DND-41 (cell line): Measurements from ENCODE around the gene ZSCAN21.
A peak's percentile ranks its signal among the peaks of the same experiment; 100 is the strongest.

Experiments used
- EZH2 ChIP-seq: IDR thresholded peaks from 3 replicates; pipeline ENCODE4 v1.6.1; 2012; ENCODE audit warnings: borderline replicate concordance, low read depth, mild to moderate bottlenecking, moderate library complexity, low read length, inconsistent platforms; ENCODE audit not compliant: severe bottlenecking
- TF ChIP-seq, protein P1 (sequence below): IDR thresholded peaks from 2 replicates; pipeline ENCODE4 v1.5.1; 2012; ENCODE audit warnings: borderline replicate concordance, low read length, moderate library complexity, mild to moderate bottlenecking; ENCODE audit not compliant: poor library complexity, severe bottlenecking; ENCODE audit errors: extremely low read depth

DNA sequence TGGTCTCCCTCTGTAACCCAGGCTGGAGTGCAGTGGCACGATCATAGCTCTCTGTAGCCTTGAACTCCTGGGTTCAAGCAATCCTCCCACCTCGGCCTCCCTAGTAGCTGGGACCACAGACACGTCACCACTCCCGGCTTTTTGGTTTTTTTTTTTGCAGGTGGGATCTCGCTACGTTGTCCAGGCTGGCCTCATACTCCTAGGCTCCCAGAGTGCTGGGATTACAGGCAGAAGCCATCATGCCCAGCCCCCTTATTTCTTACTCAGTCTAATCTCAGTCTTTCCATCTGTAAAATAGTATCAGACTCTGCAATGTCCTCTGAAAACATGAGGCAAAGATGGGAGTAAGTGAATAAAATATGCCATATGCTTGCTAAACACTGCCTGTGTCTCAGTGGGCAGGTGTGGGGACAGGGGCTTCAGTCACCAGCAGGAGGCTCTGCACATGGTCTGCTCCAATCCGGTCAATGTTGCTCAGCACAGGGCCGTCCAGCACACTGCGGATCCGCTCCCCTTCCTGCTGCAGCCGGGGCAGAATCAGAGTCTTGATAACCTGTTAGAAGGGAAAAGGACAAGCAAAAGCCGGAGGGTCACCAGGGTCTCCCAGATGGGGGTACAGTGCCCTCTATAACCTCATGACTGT is 60.1 kb downstream of the ZSCAN21 start:
- TF ChIP-seq EZH2, result no peak
- TF ChIP-seq, protein P1, sequence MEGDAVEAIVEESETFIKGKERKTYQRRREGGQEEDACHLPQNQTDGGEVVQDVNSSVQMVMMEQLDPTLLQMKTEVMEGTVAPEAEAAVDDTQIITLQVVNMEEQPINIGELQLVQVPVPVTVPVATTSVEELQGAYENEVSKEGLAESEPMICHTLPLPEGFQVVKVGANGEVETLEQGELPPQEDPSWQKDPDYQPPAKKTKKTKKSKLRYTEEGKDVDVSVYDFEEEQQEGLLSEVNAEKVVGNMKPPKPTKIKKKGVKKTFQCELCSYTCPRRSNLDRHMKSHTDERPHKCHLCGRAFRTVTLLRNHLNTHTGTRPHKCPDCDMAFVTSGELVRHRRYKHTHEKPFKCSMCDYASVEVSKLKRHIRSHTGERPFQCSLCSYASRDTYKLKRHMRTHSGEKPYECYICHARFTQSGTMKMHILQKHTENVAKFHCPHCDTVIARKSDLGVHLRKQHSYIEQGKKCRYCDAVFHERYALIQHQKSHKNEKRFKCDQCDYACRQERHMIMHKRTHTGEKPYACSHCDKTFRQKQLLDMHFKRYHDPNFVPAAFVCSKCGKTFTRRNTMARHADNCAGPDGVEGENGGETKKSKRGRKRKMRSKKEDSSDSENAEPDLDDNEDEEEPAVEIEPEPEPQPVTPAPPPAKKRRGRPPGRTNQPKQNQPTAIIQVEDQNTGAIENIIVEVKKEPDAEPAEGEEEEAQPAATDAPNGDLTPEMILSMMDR, result peak; percentile 32
